Measurements from ENCODE around the gene BAG5. TPM values are rescaled to one million over a fixed set of nuclear protein-coding genes. Genes with fewer than 3 reads are reported as not detected.
"Not testable (repeated sequence)": the region's sequence is repeated elsewhere in the genome, so short reads cannot be mapped to it uniquely, and the experiment has no call there.

Gene BAG5
- total and polyA plus RNA-seq, 11 donors, result 4.8 to 22.8 (median 17.0) TPM

DNA sequence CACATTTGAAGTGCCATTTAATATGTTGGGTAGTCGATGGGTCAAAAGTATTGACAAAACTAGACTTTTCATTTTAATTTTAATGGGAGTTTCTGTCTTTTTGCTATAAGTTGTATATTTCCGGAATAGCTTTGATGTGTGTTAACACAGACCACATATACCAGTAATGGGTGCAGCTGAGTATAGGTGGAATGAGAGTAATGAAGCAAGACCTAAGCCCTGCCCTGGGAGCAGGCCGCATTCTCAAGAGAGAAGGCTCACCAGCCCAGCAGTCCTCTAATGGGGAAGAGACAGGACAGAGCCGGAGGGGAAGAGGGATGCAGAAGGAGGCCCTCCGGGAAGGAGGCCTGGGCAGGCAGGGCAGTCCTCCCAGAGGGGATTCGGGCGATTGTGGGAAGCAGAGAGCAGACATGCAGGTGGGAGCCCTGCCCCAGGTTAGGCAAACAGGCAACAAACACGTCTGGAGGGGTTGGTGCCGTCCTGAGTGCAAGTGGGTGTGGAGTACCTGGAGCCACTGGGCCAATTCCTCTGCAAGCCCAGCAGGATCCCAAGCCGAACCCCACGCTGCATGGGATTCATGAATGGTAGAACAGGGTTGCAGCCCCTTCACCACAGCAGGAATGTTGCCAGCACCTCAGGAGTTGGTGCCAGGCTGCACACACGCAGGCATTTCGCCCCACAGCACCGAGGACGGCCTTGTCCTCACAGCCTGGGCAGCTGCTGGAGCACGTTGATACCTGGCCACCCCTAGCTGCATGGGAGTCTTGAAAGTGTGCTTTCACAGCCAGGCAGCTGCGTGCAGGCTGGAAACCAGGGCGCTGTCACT lies 47.6 kb downstream of the BAG5 start:
- WGBS, 4 donors, result 86 to 91% (median 88%) methylated on average over 18 of the region's 18 CpGs
- ATAC-seq (no peak), DNase-seq (peak in 3 of 5 donors; percentile 17 to 37 (median 29))
- Histone ChIP-seq H3K9me3 (no peaks in the 10 kb centered on the region), H3K4me1 (peaks cover 0 to 58% (median 33%) of the 10 kb centered on the region in 12 donors), H3K27me3 (no peaks in the 10 kb centered on the region), H3K36me3 (peaks cover 0 to 25% (median 17%) of the 10 kb centered on the region in 9 donors), H3K27ac (peak overlapping the region in 1 of 12 donors; percentile 2), H3K4me3 (no peak overlapping the region)
- intact Hi-C loops (cut with DNase I), result loop anchor here in 1 of 10 donors (5.0 kb wide), 1 partner anchor 37 kb away; no protein-coding TSS in a partner anchor
- TF ChIP-seq POLR2A (IDR thresholded peaks at IDR 0.05), result no peak
- TF ChIP-seq, protein P1, sequence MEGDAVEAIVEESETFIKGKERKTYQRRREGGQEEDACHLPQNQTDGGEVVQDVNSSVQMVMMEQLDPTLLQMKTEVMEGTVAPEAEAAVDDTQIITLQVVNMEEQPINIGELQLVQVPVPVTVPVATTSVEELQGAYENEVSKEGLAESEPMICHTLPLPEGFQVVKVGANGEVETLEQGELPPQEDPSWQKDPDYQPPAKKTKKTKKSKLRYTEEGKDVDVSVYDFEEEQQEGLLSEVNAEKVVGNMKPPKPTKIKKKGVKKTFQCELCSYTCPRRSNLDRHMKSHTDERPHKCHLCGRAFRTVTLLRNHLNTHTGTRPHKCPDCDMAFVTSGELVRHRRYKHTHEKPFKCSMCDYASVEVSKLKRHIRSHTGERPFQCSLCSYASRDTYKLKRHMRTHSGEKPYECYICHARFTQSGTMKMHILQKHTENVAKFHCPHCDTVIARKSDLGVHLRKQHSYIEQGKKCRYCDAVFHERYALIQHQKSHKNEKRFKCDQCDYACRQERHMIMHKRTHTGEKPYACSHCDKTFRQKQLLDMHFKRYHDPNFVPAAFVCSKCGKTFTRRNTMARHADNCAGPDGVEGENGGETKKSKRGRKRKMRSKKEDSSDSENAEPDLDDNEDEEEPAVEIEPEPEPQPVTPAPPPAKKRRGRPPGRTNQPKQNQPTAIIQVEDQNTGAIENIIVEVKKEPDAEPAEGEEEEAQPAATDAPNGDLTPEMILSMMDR (IDR thresholded peaks at IDR 0.05), result no peak

DNA sequence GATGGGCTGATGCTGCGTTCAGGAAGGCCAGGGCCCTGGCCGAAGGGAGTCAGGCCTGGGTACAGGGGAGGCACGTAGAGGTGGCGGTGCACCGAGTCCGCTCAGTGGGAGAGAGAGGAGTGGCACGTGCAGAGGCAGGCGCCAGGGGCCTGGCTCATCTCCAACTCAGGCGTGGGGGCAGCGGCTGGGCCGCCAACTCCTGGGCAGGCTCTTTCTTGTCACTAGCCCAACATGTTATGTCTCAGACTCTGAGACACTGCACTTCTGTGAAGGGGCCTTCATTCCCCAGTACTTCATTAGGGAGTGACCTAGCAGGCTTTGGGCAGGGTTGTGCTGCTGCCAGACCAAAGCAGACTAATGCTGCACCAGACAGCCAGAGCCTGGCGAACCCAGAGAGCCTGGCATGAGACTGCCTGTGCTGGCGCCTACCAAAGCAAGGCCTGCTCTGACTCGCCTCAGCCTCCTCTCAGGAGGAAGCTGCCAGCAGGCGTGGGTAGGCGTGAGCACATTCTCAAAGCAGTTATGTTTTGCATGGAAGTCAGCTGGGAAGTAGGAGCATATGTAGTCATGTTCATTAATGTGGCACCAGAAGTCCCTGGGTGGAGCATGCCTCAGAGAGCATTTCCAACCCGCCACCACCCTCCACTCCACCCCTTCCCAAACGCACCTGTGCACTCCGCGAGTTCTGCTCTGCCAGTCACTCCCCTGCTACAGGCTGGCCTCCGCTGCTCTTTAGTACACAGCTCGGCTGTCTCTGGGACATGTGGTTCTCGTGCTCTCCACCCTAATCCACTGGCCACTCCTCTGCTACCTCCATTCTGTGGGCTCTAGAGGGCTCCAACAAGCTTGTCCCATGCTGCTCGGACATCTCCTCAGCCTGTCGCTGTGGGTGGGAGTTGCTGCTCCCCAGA lies 49.5 kb downstream of the BAG5 start:
- peaks cover 0 to 44% (median 31%) of the 10 kb centered on the region in 9 donors for H3K36me3 ChIP-seq
- peak in 3 of 5 donors; percentile 74 to 78 (median 76) for DNase-seq
- TF ChIP-seq POLR2A (IDR thresholded peaks at IDR 0.05), result no peak
- TF ChIP-seq, protein P1 (IDR thresholded peaks at IDR 0.05), result peak in 2 of 12 donors; percentile 10 to 23
- WGBS, 4 donors, result 38 to 45% (median 45%) methylated on average over 20 to 25 of the region's 25 CpGs
- no peaks in the 10 kb centered on the region for H3K27me3 ChIP-seq
- ATAC-seq, result peak; percentile 66 to 78 (median 71)
- peaks cover 0 to 41% (median 17%) of the 10 kb centered on the region in 12 donors for H3K4me1 ChIP-seq
- H3K27ac ChIP-seq, result peak overlapping the region in 11 of 12 donors; percentile 57 to 82 (median 71)
- peak overlapping the region in 1 of 12 donors; percentile 5 for H3K4me3 ChIP-seq
- no peaks in the 10 kb centered on the region for H3K9me3 ChIP-seq
- intact Hi-C loops (cut with DNase I), result no loop called here

DNA sequence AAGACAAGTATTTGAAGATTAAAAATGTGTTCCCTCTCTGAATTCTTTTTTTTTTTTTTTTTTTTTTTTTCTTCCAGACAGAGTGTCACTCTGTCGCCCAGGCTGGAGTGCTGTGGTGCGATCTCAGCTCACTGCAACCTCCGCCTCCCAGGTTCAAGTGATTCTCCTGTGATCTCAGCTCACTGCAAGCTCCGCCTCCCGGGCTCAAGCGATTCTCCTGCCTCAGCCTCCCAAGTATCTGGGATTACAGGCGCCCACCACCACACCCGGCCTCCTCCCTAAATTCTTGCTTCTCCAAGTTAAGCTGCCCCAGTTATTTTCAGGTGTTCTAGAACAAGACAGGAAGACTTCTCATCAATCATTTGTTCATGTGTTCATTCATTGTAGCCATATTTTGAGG lies 50.3 kb downstream of the BAG5 start:
- H3K4me3 ChIP-seq; ATAC-seq; intact Hi-C loops (cut with DNase I); H3K27me3 ChIP-seq; H3K9me3 ChIP-seq: not testable (repeated sequence)
- H3K4me1 ChIP-seq, result peaks cover 0 to 34% (median 12%) of the 10 kb centered on the region in 12 donors
- H3K36me3 ChIP-seq, result peaks cover 0 to 52% (median 37%) of the 10 kb centered on the region in 9 donors
- 96 to 98% (median 96%) methylated on average over 6 to 8 of the region's 8 CpGs for WGBS, 4 donors
- H3K27ac ChIP-seq, result peak overlapping the region in 10 of 12 donors; percentile 62 to 82 (median 73)
- peak in 1 of 5 donors; percentile 16 for DNase-seq

DNA sequence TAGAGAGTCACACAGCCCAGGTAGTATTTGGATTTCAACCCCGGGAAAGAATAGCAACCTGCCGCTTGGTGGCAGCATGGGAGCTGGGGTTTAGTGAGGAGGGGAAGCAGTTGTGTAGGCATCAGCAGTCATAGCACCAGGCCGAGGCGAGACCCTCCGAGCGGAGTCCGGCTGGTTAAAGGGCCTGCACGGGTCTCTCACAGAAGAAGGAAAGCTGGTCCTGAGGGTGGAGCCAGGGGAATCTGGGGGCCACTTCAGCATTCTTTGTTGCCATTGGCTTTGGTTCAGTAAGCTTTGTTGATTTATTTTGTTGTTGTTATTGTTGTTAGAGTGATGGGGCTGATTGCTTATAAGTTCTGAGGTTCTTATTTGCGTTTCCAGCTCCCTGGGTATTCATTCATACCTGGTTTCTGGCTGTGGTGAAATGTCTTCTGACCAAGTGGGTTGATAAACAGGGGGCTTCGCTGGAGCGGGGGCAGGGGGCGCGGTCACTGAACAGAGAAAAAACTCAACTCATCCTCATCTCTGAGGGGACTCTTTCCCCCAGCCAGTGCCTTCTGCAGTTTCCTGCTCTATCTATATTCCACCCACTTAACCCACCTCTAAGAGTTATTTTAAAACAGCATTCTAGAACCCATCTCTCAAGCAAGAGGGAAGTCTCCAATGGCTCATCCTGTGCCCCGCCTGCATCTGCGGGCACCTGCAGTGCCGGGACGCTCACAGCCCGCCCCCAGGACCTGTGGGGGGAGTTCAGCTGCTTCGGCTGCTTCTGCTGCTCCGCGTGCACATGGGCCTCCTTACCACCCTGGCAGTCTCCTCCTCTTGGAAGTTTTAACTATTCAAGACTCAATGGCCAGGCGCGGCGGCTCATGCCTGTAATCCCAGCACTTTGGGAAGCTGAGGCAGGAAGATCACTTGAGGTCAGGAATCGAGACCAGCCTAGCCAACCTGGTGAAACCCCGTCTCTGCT lies 51.4 kb downstream of the BAG5 start:
- TF ChIP-seq POLR2A (IDR thresholded peaks at IDR 0.05), result no peak
- TF ChIP-seq, protein P1 (IDR thresholded peaks at IDR 0.05), result no peak
- Histone ChIP-seq H3K4me1 (peaks cover 0 to 29% (median 9%) of the 10 kb centered on the region in 12 donors), H3K36me3 (peaks cover 0 to 56% (median 39%) of the 10 kb centered on the region in 9 donors), H3K27ac (no peak overlapping the region), H3K9me3 (no peaks in the 10 kb centered on the region), H3K4me3 (no peak overlapping the region), H3K27me3 (no peaks in the 10 kb centered on the region)
- ATAC-seq (no peak), DNase-seq (peak in 2 of 5 donors; percentile 10 to 35)
- WGBS, 4 donors, result 91 to 94% (median 92%) methylated on average over 25 to 26 of the region's 26 CpGs
- intact Hi-C loops (cut with DNase I), result no loop called here

Measured in heart left ventricle (tissue), 16 donors.